IMR-90 (cell line): Measurements from ENCODE around the gene ATG7. TPM values are rescaled to one million over a fixed set of nuclear protein-coding genes. Genes with fewer than 3 reads are reported as not detected.

ENCODE experiments used
- ATAC-seq: fragments of 200-7000 bp; cut with Tn5 transposase; 2 replicates; pipeline ENCODE4 v1.9.1; 2020; ENCODE audit warnings: low read depth, mild to moderate bottlenecking, moderate library complexity
- BruUV-seq: library from RNA; stranded (reverse); fragments of 400-500 nt; replicated peaks from 2 replicates; lab custom pipeline; 2021; lab: Mats Ljungman, UMichigan
- CTCF ChIA-PET: fragments of 300-600 bp; formaldehyde crosslinking; extraction: SDS; loops from one replicate; lab custom pipeline; 2021; ENCODE audit warnings: antibody characterized with exemption; lab: Yijun Ruan, JAX
- POLR2A ChIA-PET: fragments of 300-600 bp; sonication (Branson Sonifier 250); formaldehyde crosslinking; loops from one replicate; lab custom pipeline; 2022; ENCODE audit warnings: antibody characterized with exemption; ENCODE audit not compliant: unreplicated experiment; lab: Charles Lee
- DNase-seq: peaks from one replicate; pipeline ENCODE4 v3.0.0; 2013
- H2AFZ ChIP-seq: replicated peaks from 2 replicates; pipeline ENCODE3; 2013; ENCODE audit warnings: low read length, mild to moderate bottlenecking; ENCODE audit not compliant: poor library complexity
- H2AK5ac ChIP-seq: 2 replicates; pipeline ENCODE4 v1.6.1; 2013; ENCODE audit warnings: low read depth, low read length, inconsistent platforms
- H2AK9ac ChIP-seq: replicated peaks from 2 replicates; pipeline ENCODE3; 2013; ENCODE audit warnings: mild to moderate bottlenecking, low read depth, low read length, moderate library complexity; ENCODE audit not compliant: poor library complexity
- H2BK120ac ChIP-seq: 2 replicates; pipeline ENCODE4 v1.6.1; 2013; ENCODE audit warnings: low read depth, low read length, inconsistent platforms
- H2BK15ac ChIP-seq: 3 replicates; pipeline ENCODE4 v1.6.1; 2013; ENCODE audit warnings: low read depth, low read length, inconsistent platforms
- H2BK20ac ChIP-seq: 2 replicates; pipeline ENCODE4 v1.6.1; 2013; ENCODE audit warnings: low read depth, mild to moderate bottlenecking, inconsistent platforms, low read length, moderate library complexity
- H2BK5ac ChIP-seq: 2 replicates; pipeline ENCODE4 v1.6.1; 2013; ENCODE audit warnings: mild to moderate bottlenecking, low read depth, low read length, inconsistent platforms; ENCODE audit not compliant: poor library complexity, severe bottlenecking
- H3K14ac ChIP-seq: replicated peaks from 2 replicates; pipeline ENCODE4 v1.6.1; 2013; ENCODE audit warnings: low read depth, low read length, inconsistent platforms
- H3K18ac ChIP-seq: 2 replicates; pipeline ENCODE4 v1.6.1; 2013; ENCODE audit warnings: low read depth, low read length, control low read depth
- H3K23ac ChIP-seq: 2 replicates; pipeline ENCODE4 v1.6.1; 2013; ENCODE audit warnings: low read depth, low read length, inconsistent platforms
- H3K27ac ChIP-seq: 2 replicates; pipeline ENCODE4 v1.5.1; 2013; ENCODE audit warnings: mild to moderate bottlenecking, control low read depth, low read length; ENCODE audit not compliant: insufficient read depth
- H3K27me3 ChIP-seq: 2 replicates; pipeline ENCODE4 v1.6.1; 2013; ENCODE audit warnings: low read length; ENCODE audit not compliant: control insufficient read depth, insufficient read depth
- H3K36me3 ChIP-seq: 2 replicates; pipeline ENCODE4 v1.6.1; 2013; ENCODE audit warnings: low read length, mixed read lengths; ENCODE audit not compliant: control insufficient read depth, insufficient read depth
- H3K4ac ChIP-seq: 2 replicates; pipeline ENCODE4 v1.6.1; 2013; ENCODE audit warnings: low read depth, low read length, inconsistent platforms
- H3K4me1 ChIP-seq: 2 replicates; pipeline ENCODE4 v1.6.1; 2013; ENCODE audit warnings: low read length, mixed read lengths; ENCODE audit not compliant: control insufficient read depth, insufficient read depth
- H3K4me2 ChIP-seq: 2 replicates; pipeline ENCODE4 v1.6.1; 2013; ENCODE audit warnings: low read depth, mild to moderate bottlenecking, control low read depth, low read length, moderate library complexity
- H3K4me3 ChIP-seq: 2 replicates; pipeline ENCODE4 v1.5.1; 2013; ENCODE audit warnings: low read depth, mild to moderate bottlenecking, control low read depth, low read length, moderate library complexity; ENCODE audit not compliant: insufficient read depth
- H3K56ac ChIP-seq: 2 replicates; pipeline ENCODE4 v1.6.1; 2013; ENCODE audit warnings: low read length, inconsistent platforms; ENCODE audit not compliant: insufficient read depth; ENCODE audit errors: extremely low read depth
- H3K79me1 ChIP-seq, 2 experiments: 2 replicates each; pipeline ENCODE4 v1.6.1; 2013; ENCODE audit warnings: low read length in 2 of 2, inconsistent platforms in 1 of 2, low read depth in 1 of 2
- H3K9ac ChIP-seq: 2 replicates; pipeline ENCODE4 v1.6.1; 2013; ENCODE audit warnings: low read depth, low read length, control low read depth
- H3K9me1 ChIP-seq: 2 replicates; pipeline ENCODE4 v1.6.1; 2013; ENCODE audit warnings: low read length, inconsistent platforms; ENCODE audit not compliant: insufficient read depth
- H3K9me3 ChIP-seq: 2 replicates; pipeline ENCODE4 v1.6.1; 2013; ENCODE audit warnings: low read length; ENCODE audit not compliant: control insufficient read depth, insufficient read depth
- H4K20me1 ChIP-seq: 2 replicates; pipeline ENCODE4 v1.6.1; 2013; ENCODE audit warnings: low read length, inconsistent platforms; ENCODE audit not compliant: insufficient read depth
- H4K5ac ChIP-seq: 2 replicates; pipeline ENCODE4 v1.6.1; 2013; ENCODE audit warnings: mild to moderate bottlenecking, low read depth, low read length, control low read depth
- H4K8ac ChIP-seq, 2 experiments: 2 replicates each; pipeline ENCODE4 v1.6.1; 2013; ENCODE audit warnings: low read depth in 2 of 2, low read length in 2 of 2, control low read depth in 1 of 2, inconsistent platforms in 1 of 2
- H4K91ac ChIP-seq: 2 replicates; pipeline ENCODE4 v1.6.1; 2013; ENCODE audit warnings: low read depth, low read length, inconsistent platforms; ENCODE audit not compliant: insufficient read depth
- CHD1 ChIP-seq: IDR thresholded peaks from 2 replicates; pipeline ENCODE4 v1.6.1; 2012; ENCODE audit warnings: low read depth, low read length, improper control_type of control experiment
- ELK1 ChIP-seq: fragments of 150-350 bp; IDR thresholded peaks from 2 replicates; pipeline ENCODE4 v1.6.1; 2016; ENCODE audit warnings: low read depth, mild to moderate bottlenecking, low read length, moderate library complexity, borderline replicate concordance
- MAZ ChIP-seq: IDR thresholded peaks from 2 replicates; pipeline ENCODE4 v1.6.1; 2012; ENCODE audit warnings: low read depth, mild to moderate bottlenecking, low read length, improper control_type of control experiment, moderate library complexity, borderline replicate concordance
- NFE2L2 ChIP-seq: fragments of 150-350 bp; IDR thresholded peaks from 2 replicates; pipeline ENCODE4 v1.6.1; 2016; ENCODE audit warnings: low read depth, mild to moderate bottlenecking, low read length
- POLR2A ChIP-seq: IDR thresholded peaks from 2 replicates; pipeline ENCODE4 v1.6.1; 2012; ENCODE audit warnings: mild to moderate bottlenecking, low read depth, low read length
- RAD21 ChIP-seq: IDR thresholded peaks from 2 replicates; pipeline ENCODE4 v1.6.1; 2012; ENCODE audit warnings: low read length, improper control_type of control experiment
- RCOR1 ChIP-seq: IDR thresholded peaks from 2 replicates; pipeline ENCODE4 v1.6.1; 2012; ENCODE audit warnings: mild to moderate bottlenecking, low read length, improper control_type of control experiment; ENCODE audit not compliant: insufficient replicate concordance
- WGBS, 2 experiments: methylation state at CpG; one replicate each; pipeline versions ENCODE4 v1.1.5 to v1.1.7; 2013; ENCODE audit warnings: missing lambda C conversion rate in 2 of 2; ENCODE audit not compliant: insufficient read length in 1 of 2; ENCODE audit errors: extremely low coverage in 2 of 2; 5-methylcytosine and 5-hydroxymethylcytosine counted together
- dilution Hi-C: fragments of 300-500 bp; cut with HindIII; formaldehyde crosslinking; loops from one replicate; pipeline ENCODE4 v1.14.3; 2018; ENCODE audit warnings: low sequenced_read_pairs; ENCODE audit not compliant: unreplicated experiment
- in situ Hi-C: fragments of 300-500 bp; cut with MboI; formaldehyde crosslinking; loops from 3 replicates; pipeline ENCODE4 v1.14.3; 2019; ENCODE audit warnings: low sequenced_read_pairs, inconsistent platforms, mixed read lengths
- intact Hi-C: fragments of 100-400 bp; cut with micrococcal nuclease; formaldehyde crosslinking; loops from 2 replicates; pipeline ENCODE4 v1.10.0; 2022
- polyA plus RNA-seq, 3 experiments: library from polyadenylated mRNA; depleted of rRNA; stranded (reverse); fragments of >200 nt; gene quantifications; 2 replicates each; pipeline ENCODE4 v1.2.3, GENCODE V29; 2012; ENCODE audit warnings: low replicate concordance in 1 of 3
- total RNA-seq: library from RNA; depleted of rRNA; stranded (reverse); fragments of >200 nt; gene quantifications from 2 replicates; pipeline ENCODE4 v1.2.3, GENCODE V29; 2012

The ATG7 gene
- total and polyA plus RNA-seq, 2 of the 4 experiments (the other 2 are of a cell fraction): 15.6 to 51.4 TPM

GRCh38 chr3:11363715-11364114, 91.5 kb downstream of the ATG7 start:
- dilution Hi-C loops: no loop called here
- no peak for DNase-seq
- Histone ChIP-seq H3K4me1 (peaks cover 15% of the 10 kb centered on the region), H3K36me3 (peaks cover 10% of the 10 kb centered on the region), H2BK120ac (no peak overlapping the region), H3K9me1 (peaks cover 10% of the 10 kb centered on the region), H3K9me3 (no peaks in the 10 kb centered on the region), H3K79me1 (peaks cover 3 to 7% of the 10 kb centered on the region in 2 experiments; a peak in 1 of 4 replicates), H3K9ac (no peak overlapping the region), H3K23ac (no peak overlapping the region), H4K8ac (0 out of 4 replicates have a peak overlapping the region, but pooled peaks of 1 of the 2 experiments have one; percentile 22), H3K14ac (peak overlapping the region; percentile 17; the same call in 1 of the 2 replicates), H3K27me3 (no peaks in the 10 kb centered on the region), H3K18ac (peak overlapping the region; percentile 52; the same call in 1 of the 2 replicates), H2BK20ac (no peak overlapping the region), H3K4ac (0 out of 2 replicates have a peak overlapping the region, but pooled peaks have one; percentile 1), H3K27ac (peak overlapping the region; percentile 61), H2AK9ac (no peak overlapping the region), H3K4me3 (no peak overlapping the region), H3K56ac (no peak overlapping the region), H2BK15ac (0 out of 3 replicates have a peak overlapping the region, but pooled peaks have one; percentile 23), H2AFZ (no peak overlapping the region), H3K4me2 (0 out of 2 replicates have a peak overlapping the region, but pooled peaks have one; percentile 43), H4K20me1 (no peaks in the 10 kb centered on the region), H4K5ac (peak overlapping the region; percentile 40; the same call in 1 of the 2 replicates), H2BK5ac (peak overlapping the region; percentile 74), H4K91ac (peak overlapping the region; percentile 13; the same call in 1 of the 2 replicates), H2AK5ac (peak overlapping the region; percentile 18; the same call in 1 of the 2 replicates)
- POLR2A ChIA-PET: no interaction called here
- intact Hi-C loops: no loop called here
- BruUV-seq: no TSS peak
- no CpG with 5 or more reads among the region's 2 CpGs for WGBS, 2 experiments
- in situ Hi-C loops: no loop called here
- TF ChIP-seq POLR2A: no peak
- TF ChIP-seq RCOR1: no peak
- TF ChIP-seq ELK1: no peak
- no peak for TF ChIP-seq CHD1
- TF ChIP-seq MAZ: no peak
- TF ChIP-seq RAD21: no peak
- no peak for TF ChIP-seq NFE2L2
- CTCF ChIA-PET: interaction anchor here (0.6 kb wide), 1 partner anchor 101 kb away, joined by 3 read pairs; no protein-coding TSS in a partner anchor
- ATAC-seq: no peak
